Common myeloid progenitor, CD34-positive (primary cell): Measurements from ENCODE around the gene CYLD.
A peak's percentile ranks its signal among the peaks of the same experiment; 100 is the strongest.

Source experiments
- CTCF ChIA-PET: fragments of 350-600 bp; sonication (Branson Sonifier 250); formaldehyde crosslinking; loops from one replicate; lab custom pipeline; 2021; ENCODE audit warnings: antibody characterized with exemption; lab: Charles Lee
- POLR2A ChIA-PET: fragments of 350-600 bp; sonication (Branson Sonifier 250); formaldehyde crosslinking; loops from one replicate; lab custom pipeline; 2021; ENCODE audit warnings: antibody characterized with exemption; lab: Charles Lee
- DNase-seq, 3 donors: peaks; one replicate each; pipeline versions ENCODE4 v3.0.0 to v3.0.0-alpha.2; 2013
- H3K27ac ChIP-seq, 2 experiments: 1 replicate in 1 of 2; 2 replicates in 1 of 2; pipeline ENCODE4 v1.7.0; 2013; ENCODE audit warnings: inconsistent platforms in 2 of 2, low read length in 2 of 2, mild to moderate bottlenecking in 2 of 2, low read depth in 1 of 2, moderate library complexity in 1 of 2; ENCODE audit not compliant: severe bottlenecking in 2 of 2, insufficient read depth in 1 of 2, poor library complexity in 1 of 2
- H3K27me3 ChIP-seq, 5 experiments: replicated peaks in 2 of 5; 1 replicate in 3 of 5; 2 replicates in 2 of 5; pipeline versions ENCODE4 v1.6.1 to v1.7.0; 2013; ENCODE audit warnings: low read length in 4 of 5, mild to moderate bottlenecking in 2 of 5, moderate library complexity in 2 of 5, inconsistent platforms in 1 of 5; ENCODE audit not compliant: insufficient read depth in 5 of 5, control insufficient read depth in 4 of 5
- H3K36me3 ChIP-seq, 4 experiments: 1 replicate in 2 of 4; 2 replicates in 2 of 4; pipeline versions ENCODE4 v1.6.1 to v1.7.0; 2013; ENCODE audit warnings: low read length in 3 of 4, control low read depth in 1 of 4, mild to moderate bottlenecking in 1 of 4; ENCODE audit not compliant: control insufficient read depth in 4 of 4, insufficient read depth in 4 of 4
- H3K4me1 ChIP-seq, 4 experiments: 1 replicate in 3 of 4; 2 replicates in 1 of 4; pipeline versions ENCODE4 v1.6.1 to v1.7.1; 2013; ENCODE audit warnings: low read length in 3 of 4, mild to moderate bottlenecking in 3 of 4, control low read depth in 1 of 4, inconsistent platforms in 1 of 4, moderate library complexity in 1 of 4; ENCODE audit not compliant: control insufficient read depth in 4 of 4, insufficient read depth in 4 of 4; ENCODE audit errors: control extremely low read depth in 1 of 4
- H3K4me3 ChIP-seq, 7 experiments: 1 replicate in 4 of 7; 2 replicates in 3 of 7; pipeline versions ENCODE4 v1.5.1 to v1.7.0; 2013; ENCODE audit warnings: mild to moderate bottlenecking in 7 of 7, low read length in 6 of 7, moderate library complexity in 6 of 7, inconsistent platforms in 2 of 7, low read depth in 2 of 7, control low read depth in 1 of 7; ENCODE audit not compliant: insufficient read depth in 4 of 7, control insufficient read depth in 1 of 7; ENCODE audit errors: extremely low read depth in 1 of 7
- H3K9me3 ChIP-seq, 5 experiments: 1 replicate in 4 of 5; 2 replicates in 1 of 5; pipeline versions ENCODE4 v1.6.1 to v1.7.1; 2013; ENCODE audit warnings: low read length in 4 of 5, mild to moderate bottlenecking in 2 of 5, inconsistent platforms in 1 of 5, low read depth in 1 of 5, moderate library complexity in 1 of 5; ENCODE audit not compliant: control insufficient read depth in 4 of 5, insufficient read depth in 2 of 5; ENCODE audit errors: control extremely low read depth in 1 of 5
- WGBS: methylation state at CpG from one replicate; pipeline ENCODE4 v1.1.5; 2013; ENCODE audit not compliant: insufficient coverage; 5-methylcytosine and 5-hydroxymethylcytosine counted together

The CYLD gene

GRCh38 chr16:50731130-50731988, 10.5 kb upstream of the CYLD start:
- POLR2A ChIA-PET = no interaction called here
- no peaks in the 10 kb centered on the region for H3K36me3 ChIP-seq
- H3K9me3 ChIP-seq = no peaks in the 10 kb centered on the region
- CTCF ChIA-PET = interaction anchor here (1.0 to 1.8 kb wide), 6 partner anchors 9 to 64 kb away, joined by 3 to 5 read pairs (median 4); partner anchors contain the start of gene CYLD
- no peak overlapping the region for H3K4me3 ChIP-seq
- H3K27ac ChIP-seq = no peak overlapping the region
- no peaks in the 10 kb centered on the region for H3K27me3 ChIP-seq
- peak in 2 of 3 donors; percentile 33 to 45 for DNase-seq
- WGBS = 94% methylated on average over 5 of the region's 6 CpGs
- H3K4me1 ChIP-seq = peaks cover 0 to 13% (median 7%) of the 10 kb centered on the region in 4 experiments

DNA sequence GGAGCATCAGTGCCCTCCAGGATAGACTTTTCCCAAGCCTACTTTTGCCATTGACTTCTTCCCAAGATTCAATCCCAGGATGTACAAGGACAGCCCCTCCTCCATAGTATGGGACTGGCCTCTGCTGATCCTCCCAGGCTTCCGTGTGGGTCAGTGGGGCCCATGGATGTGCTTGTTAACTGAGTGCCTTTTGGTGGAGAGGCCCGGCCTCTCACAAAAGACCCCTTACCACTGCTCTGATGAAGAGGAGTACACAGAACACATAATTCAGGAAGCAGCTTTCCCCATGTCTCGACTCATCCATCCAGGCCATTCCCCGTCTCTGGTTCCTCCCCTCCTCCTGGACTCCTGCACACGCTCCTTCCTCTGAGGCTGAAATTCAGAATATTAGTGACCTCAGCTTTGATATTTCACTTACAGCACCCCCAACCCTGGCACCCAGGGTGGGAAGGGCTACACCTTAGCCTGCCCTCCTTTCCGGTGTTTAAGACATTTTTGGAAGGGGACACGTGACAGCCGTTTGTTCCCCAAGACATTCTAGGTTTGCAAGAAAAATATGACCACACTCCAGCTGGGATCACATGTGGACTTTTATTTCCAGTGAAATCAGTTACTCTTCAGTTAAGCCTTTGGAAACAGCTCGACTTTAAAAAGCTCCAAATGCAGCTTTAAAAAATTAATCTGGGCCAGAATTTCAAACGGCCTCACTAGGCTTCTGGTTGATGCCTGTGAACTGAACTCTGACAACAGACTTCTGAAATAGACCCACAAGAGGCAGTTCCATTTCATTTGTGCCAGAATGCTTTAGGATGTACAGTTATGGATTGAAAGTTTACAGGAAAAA, 9.7 kb upstream of the CYLD start:
- Histone ChIP-seq H3K36me3 (no peaks in the 10 kb centered on the region), H3K9me3 (no peaks in the 10 kb centered on the region), H3K4me3 (no peak overlapping the region), H3K27ac (no peak overlapping the region), H3K27me3 (no peaks in the 10 kb centered on the region), H3K4me1 (peaks cover 0 to 13% (median 7%) of the 10 kb centered on the region in 4 experiments)
- ChIA-PET CTCF (interaction anchor here (0.7 to 2.2 kb wide), 6 partner anchors 9 to 65 kb away, joined by 3 to 12 read pairs (median 4); partner anchors contain the start of gene CYLD), POLR2A (no interaction called here)
- no peak for DNase-seq
- over 99% methylated on average over 9 of the region's 10 CpGs for WGBS

GRCh38 chr16:50733468-50733867, 8.4 kb upstream of the CYLD start:
- H3K27me3 ChIP-seq = no peaks in the 10 kb centered on the region
- peaks cover 0 to 13% (median 7%) of the 10 kb centered on the region in 4 experiments for H3K4me1 ChIP-seq
- CTCF ChIA-PET = interaction anchor here (1.1 to 2.2 kb wide), 2 partner anchors 11 to 66 kb away, joined by 4 to 12 read pairs; no protein-coding TSS in a partner anchor
- DNase-seq = no peak
- POLR2A ChIA-PET = no interaction called here
- H3K9me3 ChIP-seq = no peaks in the 10 kb centered on the region
- no peaks in the 10 kb centered on the region for H3K36me3 ChIP-seq
- H3K27ac ChIP-seq = no peak overlapping the region
- WGBS = 96% methylated on average over 5 of the region's 7 CpGs
- H3K4me3 ChIP-seq = no peak overlapping the region

- Histone ChIP-seq H3K36me3 (no peaks in the 10 kb centered on the region), H3K9me3 (no peaks in the 10 kb centered on the region), H3K27ac (no peak overlapping the region), H3K4me1 (peaks cover 0 to 13% (median 9%) of the 10 kb centered on the region in 4 experiments), H3K27me3 (no peaks in the 10 kb centered on the region), H3K4me3 (no peak overlapping the region)
- ChIA-PET CTCF (interaction anchor here (1.0 to 3.2 kb wide), 13 partner anchors 9 to 68 kb away, joined by 3 to 10 read pairs (median 5); no protein-coding TSS in a partner anchor), POLR2A (interaction anchor here (0.9 kb wide), 1 partner anchor 69 kb away, joined by 5 read pairs; no protein-coding TSS in a partner anchor)
- peak in 1 of 3 donors; percentile 37 for DNase-seq
- WGBS = 42% methylated on average over 7 of the region's 7 CpGs
Measured at GRCh38 chr16:50735629-50736122, 6.2 kb upstream of the CYLD start.

GRCh38 chr16:50736448-50736847, 5.4 kb upstream of the CYLD start:
- no peaks in the 10 kb centered on the region for H3K36me3 ChIP-seq
- DNase-seq = no peak
- H3K27ac ChIP-seq = no peak overlapping the region
- no peaks in the 10 kb centered on the region for H3K27me3 ChIP-seq
- H3K4me1 ChIP-seq = peaks cover 0 to 14% (median 11%) of the 10 kb centered on the region in 4 experiments
- 99% methylated on average over 7 of the region's 9 CpGs for WGBS
- no peak overlapping the region for H3K4me3 ChIP-seq
- ChIA-PET POLR2A (interaction anchor here (0.9 kb wide), 1 partner anchor 70 kb away, joined by 5 read pairs; no protein-coding TSS in a partner anchor), CTCF (interaction anchor here (1.0 to 3.2 kb wide), 12 partner anchors 8 to 69 kb away, joined by 3 to 10 read pairs (median 6); no protein-coding TSS in a partner anchor)
- H3K9me3 ChIP-seq = no peaks in the 10 kb centered on the region

DNA sequence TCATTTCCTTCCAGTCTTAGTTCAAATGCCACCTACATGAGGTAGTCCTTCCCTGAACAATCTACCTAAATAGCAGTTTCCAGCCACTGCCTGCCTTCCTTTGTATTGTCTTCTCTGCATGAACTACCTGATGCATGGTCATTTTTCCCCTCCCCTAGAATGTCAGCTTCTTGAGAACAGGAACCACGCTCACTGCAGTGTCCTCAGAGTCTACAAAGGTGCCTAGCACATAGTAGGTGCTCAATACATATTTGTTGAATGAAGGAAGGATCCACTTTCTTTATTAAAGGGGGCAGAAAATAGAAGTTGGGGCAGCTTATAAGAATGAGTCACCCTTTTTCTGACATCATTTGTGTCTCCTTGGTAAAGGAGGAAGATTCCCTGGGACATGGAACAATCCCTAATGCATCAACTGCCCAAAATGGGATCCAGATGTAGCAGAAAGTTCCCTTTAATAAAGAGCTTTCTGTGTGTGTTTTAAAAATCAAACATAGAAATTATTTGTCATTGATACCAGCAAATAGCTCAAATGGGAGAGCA, 4.4 kb upstream of the CYLD start:
- no peak overlapping the region for H3K27ac ChIP-seq

More for the DNA sequence above, 4.4 kb upstream of the CYLD start:
- ChIA-PET CTCF (interaction anchor here (1.0 to 3.2 kb wide), 13 partner anchors 8 to 72 kb away, joined by 3 to 9 read pairs (median 4); no protein-coding TSS in a partner anchor), POLR2A (no interaction called here)
- Histone ChIP-seq H3K4me3 (no peak overlapping the region), H3K4me1 (peaks cover 0 to 12% (median 8%) of the 10 kb centered on the region in 4 experiments), H3K36me3 (no peaks in the 10 kb centered on the region), H3K27me3 (no peaks in the 10 kb centered on the region), H3K9me3 (no peaks in the 10 kb centered on the region)
- no CpG with 5 or more reads among the region's 1 CpG for WGBS
- no peak for DNase-seq
